ENCODE results near the gene C8B. TPM values are rescaled to one million over a fixed set of nuclear protein-coding genes. Genes with fewer than 3 reads are reported as not detected.

Gene C8B
- total and polyA plus RNA-seq, 2 of the 13 experiments (the other 11 are each of a cell fraction or from before 2014, with no cell fraction given) = 8.4 to 11.3 TPM

GRCh38 chr1:57013522-57013921 lies 47.7 kb upstream of the C8B start:
- Histone ChIP-seq H3K27ac (ENCODE audit: extremely low read length, insufficient read depth, low read length) (no peak overlapping the region), H3K27me3 (ENCODE audit: control insufficient read depth in 1 of 2, insufficient read depth in 2 of 2, low read length in 2 of 2) (no peaks in the 10 kb centered on the region), H3K9me3 (ENCODE audit: low read length) (no peaks in the 10 kb centered on the region), H3K36me3 (replicated peaks in 1 of 2; ENCODE audit: control insufficient read depth in 1 of 2, insufficient read depth in 2 of 2, low read length in 2 of 2) (no peaks in the 10 kb centered on the region), H2AFZ (ENCODE audit: low read length) (no peak overlapping the region), H4K20me1 (ENCODE audit: insufficient read depth, low read length) (no peaks in the 10 kb centered on the region), H3K4me2 (ENCODE audit: low read depth, low read length) (no peak overlapping the region), H3K9ac (ENCODE audit: insufficient read depth, low read depth, low read length) (no peak overlapping the region), H3K79me2 (ENCODE audit: insufficient read depth, low read length) (no peaks in the 10 kb centered on the region), H3K4me1 (ENCODE audit: insufficient read depth, low read length) (peaks cover 2% of the 10 kb centered on the region), H3K4me3 (replicated peaks in 1 of 3; ENCODE audit: insufficient read depth in 1 of 3, low read depth in 2 of 3, low read length in 3 of 3) (no peak overlapping the region)
- intact Hi-C loops (cut with micrococcal nuclease; ENCODE audit: unreplicated experiment) = no loop called here
- no TSS peak for BruUV-seq (replicated peaks)
- in situ Hi-C loops (cut with HindIII; ENCODE audit: extremely low pct_ligation_motif_present, low pct_unique_long_range_greater_than_20kb) = no loop called here
- WGBS (ENCODE audit: low lambda C conversion rate) = 28% methylated on average over 2 of the region's 2 CpGs
- no peak for TF ChIP-seq EZH2 (conservative IDR thresholded peaks at IDR 0.05; ENCODE audit: low read depth, low read length)
- TF ChIP-seq, protein P1, sequence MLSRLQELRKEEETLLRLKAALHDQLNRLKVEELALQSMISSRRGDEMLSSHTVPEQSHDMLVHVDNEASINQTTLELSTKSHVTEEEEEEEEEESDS (CRISPR knock-in tag; IDR thresholded peaks at IDR 0.05; ENCODE audit: borderline replicate concordance) = no peak
- no peak for TF ChIP-seq ZNF275 (CRISPR knock-in tag; IDR thresholded peaks at IDR 0.05; ENCODE audit: borderline replicate concordance)
- TF ChIP-seq MTA1 (CRISPR knock-in tag; IDR thresholded peaks at IDR 0.05; ENCODE audit: borderline replicate concordance) = no peak
- no peak for TF ChIP-seq NR3C1 (CRISPR knock-in tag; IDR thresholded peaks at IDR 0.05)
- TF ChIP-seq ZMYM3 (CRISPR knock-in tag; IDR thresholded peaks at IDR 0.05) = no peak
- no peak for TF ChIP-seq SIN3A (IDR thresholded peaks at IDR 0.05; ENCODE audit: borderline replicate concordance, low read depth, low read length)
- TF ChIP-seq ZNF484 (CRISPR knock-in tag; IDR thresholded peaks at IDR 0.05; ENCODE audit: borderline replicate concordance, low read depth) = no peak
- TF ChIP-seq ZFP1 (CRISPR knock-in tag; IDR thresholded peaks at IDR 0.05) = no peak
- no peak for TF ChIP-seq THAP8 (CRISPR knock-in tag; IDR thresholded peaks at IDR 0.05; ENCODE audit: borderline replicate concordance)
- no peak for TF ChIP-seq ZMAT3 (CRISPR knock-in tag; conservative IDR thresholded peaks at IDR 0.05)
- TF ChIP-seq, protein P2, sequence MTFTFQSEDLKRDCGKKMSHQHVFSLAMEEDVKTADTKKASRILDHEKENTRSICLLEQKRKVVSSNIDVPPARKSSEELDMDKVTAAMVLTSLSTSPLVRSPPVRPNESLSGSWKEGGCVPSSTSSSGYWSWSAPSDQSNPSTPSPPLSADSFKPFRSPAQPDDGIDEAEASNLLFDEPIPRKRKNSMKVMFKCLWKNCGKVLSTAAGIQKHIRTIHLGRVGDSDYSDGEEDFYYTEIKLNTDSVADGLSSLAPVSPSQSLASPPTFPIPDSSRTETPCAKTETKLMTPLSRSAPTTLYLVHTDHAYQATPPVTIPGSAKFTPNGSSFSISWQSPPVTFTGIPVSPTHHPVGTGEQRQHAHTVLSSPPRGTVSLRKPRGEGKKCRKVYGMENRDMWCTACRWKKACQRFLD (CRISPR knock-in tag; IDR thresholded peaks at IDR 0.05; ENCODE audit: borderline replicate concordance) = no peak
- no peak for TF ChIP-seq MTF1 (CRISPR knock-in tag; IDR thresholded peaks at IDR 0.05)
- TF ChIP-seq, protein P3, sequence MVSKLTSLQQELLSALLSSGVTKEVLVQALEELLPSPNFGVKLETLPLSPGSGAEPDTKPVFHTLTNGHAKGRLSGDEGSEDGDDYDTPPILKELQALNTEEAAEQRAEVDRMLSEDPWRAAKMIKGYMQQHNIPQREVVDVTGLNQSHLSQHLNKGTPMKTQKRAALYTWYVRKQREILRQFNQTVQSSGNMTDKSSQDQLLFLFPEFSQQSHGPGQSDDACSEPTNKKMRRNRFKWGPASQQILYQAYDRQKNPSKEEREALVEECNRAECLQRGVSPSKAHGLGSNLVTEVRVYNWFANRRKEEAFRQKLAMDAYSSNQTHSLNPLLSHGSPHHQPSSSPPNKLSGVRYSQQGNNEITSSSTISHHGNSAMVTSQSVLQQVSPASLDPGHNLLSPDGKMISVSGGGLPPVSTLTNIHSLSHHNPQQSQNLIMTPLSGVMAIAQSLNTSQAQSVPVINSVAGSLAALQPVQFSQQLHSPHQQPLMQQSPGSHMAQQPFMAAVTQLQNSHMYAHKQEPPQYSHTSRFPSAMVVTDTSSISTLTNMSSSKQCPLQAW (CRISPR knock-in tag; IDR thresholded peaks at IDR 0.05) = no peak
- DNase-seq (ENCODE audit: low spot score) (no peak), FAIRE-seq (no peak), ATAC-seq (no peak)
- POLR2A ChIA-PET = no interaction called here
- CTCF ChIA-PET (ENCODE audit: low intra/inter-chr PET ratio, low total read pairs) = no interaction called here

Measured in HepG2 (cell line).